OCI-LY3 (cell line): Measurements from ENCODE around the gene SSR1.

Experiments used
- H2AFZ ChIP-seq: fragments of 200-600, 300-600 bp; shearing (Covaris generic); 2 replicates; pipeline ENCODE4 v1.6.0; 2014; ENCODE audit warnings: antibody characterized with exemption, low read depth, low read length
- H3K27ac ChIP-seq: fragments of 200-600, 300-600 bp; sonication (generic); 2 replicates; pipeline ENCODE4 v1.5.1; 2014; ENCODE audit warnings: mild to moderate bottlenecking, low read length, moderate library complexity, mixed read lengths
- H3K27me3 ChIP-seq: fragments of 200-600, 300-600 bp; sonication (generic); 2 replicates; pipeline ENCODE4 v1.6.1; 2014; ENCODE audit warnings: low read depth, low read length, mixed read lengths
- H3K36me3 ChIP-seq: fragments of 200-600, 300-600 bp; sonication (generic); replicated peaks from 2 replicates; pipeline ENCODE3; 2014; ENCODE audit warnings: low read depth, low read length, mixed read lengths
- H3K4me1 ChIP-seq: fragments of 300-600, 200-600 bp; sonication (generic); 2 replicates; pipeline ENCODE4 v1.6.1; 2014; ENCODE audit warnings: low read length, mixed read lengths
- H3K4me2 ChIP-seq: fragments of 200-600, 300-600 bp; sonication (generic); 2 replicates; pipeline ENCODE4 v1.6.1; 2014; ENCODE audit warnings: low read length, mixed read lengths
- H3K4me3 ChIP-seq: fragments of 300-600, 200-600 bp; sonication (generic); 2 replicates; pipeline ENCODE4 v1.5.1; 2014; ENCODE audit warnings: antibody characterized with exemption, mild to moderate bottlenecking, low read length, moderate library complexity
- H3K79me2 ChIP-seq: fragments of 300-600, 200-600 bp; shearing (Covaris generic); 2 replicates; pipeline ENCODE4 v1.6.1; 2014; ENCODE audit warnings: mild to moderate bottlenecking, low read length, mixed read lengths
- H3K9ac ChIP-seq: fragments of 300-600, 200-600 bp; shearing (Covaris generic); 2 replicates; pipeline ENCODE4 v1.6.0; 2014; ENCODE audit warnings: mild to moderate bottlenecking, low read length, moderate library complexity
- H3K9me3 ChIP-seq: fragments of 200-600, 300-600 bp; shearing (Covaris generic); 2 replicates; pipeline ENCODE4 v1.6.1; 2014; ENCODE audit warnings: low read length, mixed read lengths; ENCODE audit not compliant: insufficient read depth
- H4K20me1 ChIP-seq: fragments of 200-600, 300-600 bp; sonication (generic); 2 replicates; pipeline ENCODE4 v1.6.1; 2016; ENCODE audit warnings: low read length, mixed read lengths; ENCODE audit not compliant: insufficient read depth
- EZH2phosphoT487 ChIP-seq: fragments of 200-600 bp; shearing (Covaris generic); IDR thresholded peaks from 2 replicates; pipeline ENCODE4 v1.6.1; 2018; ENCODE audit warnings: antibody characterized with exemption, mixed run types, low read depth
- TF ChIP-seq, protein P1 (sequence below): fragments of 200-600, 300-600 bp; sonication (generic); IDR thresholded peaks from 2 replicates; pipeline ENCODE4 v1.5.1; 2014; ENCODE audit warnings: antibody characterized with exemption, low read length, low read depth

Gene SSR1

DNA sequence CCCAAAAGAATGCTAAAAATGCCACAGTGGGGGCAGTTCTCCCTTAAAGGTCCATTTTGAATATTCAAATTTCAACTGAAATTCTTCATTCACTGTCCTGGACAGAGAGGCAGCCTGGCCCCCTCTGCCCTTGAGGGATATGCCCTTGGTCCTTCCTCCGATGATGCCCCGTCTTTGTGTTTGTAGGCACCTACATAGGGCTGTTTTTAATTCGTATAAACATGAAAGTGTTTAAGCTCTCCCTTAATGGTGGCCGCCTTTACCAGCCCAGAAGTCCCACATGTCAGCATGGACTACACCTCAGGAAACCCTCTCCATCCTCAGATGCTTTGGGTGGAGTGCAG lies 70.2 kb downstream of the SSR1 start:
- Histone ChIP-seq H3K79me2 (no peaks in the 10 kb centered on the region), H3K9me3 (no peaks in the 10 kb centered on the region), H2AFZ (no peak overlapping the region), H3K9ac (no peak overlapping the region), H3K4me1 (peaks cover 34% of the 10 kb centered on the region), H3K36me3 (peaks cover 3% of the 10 kb centered on the region), H3K4me2 (no peak overlapping the region), H3K4me3 (no peak overlapping the region), H3K27ac (no peak overlapping the region), H4K20me1 (peaks cover 17% of the 10 kb centered on the region; the same call in 1 of the 2 replicates), H3K27me3 (no peaks in the 10 kb centered on the region)
- TF ChIP-seq, protein P1, sequence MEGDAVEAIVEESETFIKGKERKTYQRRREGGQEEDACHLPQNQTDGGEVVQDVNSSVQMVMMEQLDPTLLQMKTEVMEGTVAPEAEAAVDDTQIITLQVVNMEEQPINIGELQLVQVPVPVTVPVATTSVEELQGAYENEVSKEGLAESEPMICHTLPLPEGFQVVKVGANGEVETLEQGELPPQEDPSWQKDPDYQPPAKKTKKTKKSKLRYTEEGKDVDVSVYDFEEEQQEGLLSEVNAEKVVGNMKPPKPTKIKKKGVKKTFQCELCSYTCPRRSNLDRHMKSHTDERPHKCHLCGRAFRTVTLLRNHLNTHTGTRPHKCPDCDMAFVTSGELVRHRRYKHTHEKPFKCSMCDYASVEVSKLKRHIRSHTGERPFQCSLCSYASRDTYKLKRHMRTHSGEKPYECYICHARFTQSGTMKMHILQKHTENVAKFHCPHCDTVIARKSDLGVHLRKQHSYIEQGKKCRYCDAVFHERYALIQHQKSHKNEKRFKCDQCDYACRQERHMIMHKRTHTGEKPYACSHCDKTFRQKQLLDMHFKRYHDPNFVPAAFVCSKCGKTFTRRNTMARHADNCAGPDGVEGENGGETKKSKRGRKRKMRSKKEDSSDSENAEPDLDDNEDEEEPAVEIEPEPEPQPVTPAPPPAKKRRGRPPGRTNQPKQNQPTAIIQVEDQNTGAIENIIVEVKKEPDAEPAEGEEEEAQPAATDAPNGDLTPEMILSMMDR: no peak
- TF ChIP-seq EZH2phosphoT487: no peak

DNA sequence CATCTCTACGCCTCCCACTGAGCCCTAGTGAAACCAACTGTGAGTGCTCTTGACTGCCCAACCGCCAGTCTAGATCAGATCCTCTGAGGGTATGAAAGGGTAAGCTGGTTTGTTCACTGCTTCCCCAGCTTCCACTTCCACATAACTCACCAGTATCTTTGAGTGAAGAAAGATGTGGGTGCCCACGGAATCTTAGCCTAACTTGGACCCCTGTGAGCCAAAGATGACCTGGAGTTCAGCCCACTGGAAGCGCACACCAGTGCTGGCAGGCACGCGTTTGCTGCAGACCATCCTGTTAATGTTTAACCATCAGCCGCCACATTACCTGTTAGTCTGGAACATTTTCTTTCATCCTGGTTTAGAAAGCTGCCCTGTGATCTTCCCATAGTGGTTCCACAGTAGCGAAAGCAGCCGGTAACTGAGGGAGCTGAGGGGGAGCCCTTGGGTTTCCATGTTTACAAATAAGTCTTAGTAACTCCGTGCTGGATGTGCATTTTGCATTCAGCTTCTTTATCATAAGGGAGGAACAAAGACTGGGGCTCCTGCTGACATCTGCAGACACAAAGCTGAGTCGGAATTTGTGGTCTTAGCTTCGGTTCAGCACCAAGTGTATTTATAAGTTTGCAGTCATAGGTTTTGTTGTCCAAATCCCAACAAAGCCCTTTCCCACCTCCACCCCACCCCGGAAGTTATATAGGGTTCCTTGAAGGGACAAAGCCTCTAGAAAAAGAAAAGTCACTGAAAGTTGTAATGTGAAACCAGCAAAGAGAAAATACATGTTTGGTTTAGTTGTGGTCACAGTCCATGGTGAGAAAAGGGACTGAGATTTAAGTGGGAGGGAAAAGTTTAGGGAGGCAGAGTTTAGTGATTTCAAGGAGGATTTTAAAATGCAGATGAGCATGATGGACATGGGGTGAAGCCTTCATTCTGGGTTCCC lies 71.0 kb downstream of the SSR1 start:
- Histone ChIP-seq H3K79me2 (no peaks in the 10 kb centered on the region), H4K20me1 (peaks cover 17% of the 10 kb centered on the region; the same call in 1 of the 2 replicates), H3K9me3 (no peaks in the 10 kb centered on the region), H2AFZ (no peak overlapping the region), H3K27ac (no peak overlapping the region), H3K27me3 (no peaks in the 10 kb centered on the region), H3K4me3 (peak overlapping the region; percentile 16; the same call in 1 of the 2 replicates), H3K9ac (no peak overlapping the region), H3K36me3 (peaks cover 3% of the 10 kb centered on the region), H3K4me1 (peaks cover 34% of the 10 kb centered on the region), H3K4me2 (peak overlapping the region; percentile 49)
- TF ChIP-seq, protein P1: no peak
- no peak for TF ChIP-seq EZH2phosphoT487

DNA sequence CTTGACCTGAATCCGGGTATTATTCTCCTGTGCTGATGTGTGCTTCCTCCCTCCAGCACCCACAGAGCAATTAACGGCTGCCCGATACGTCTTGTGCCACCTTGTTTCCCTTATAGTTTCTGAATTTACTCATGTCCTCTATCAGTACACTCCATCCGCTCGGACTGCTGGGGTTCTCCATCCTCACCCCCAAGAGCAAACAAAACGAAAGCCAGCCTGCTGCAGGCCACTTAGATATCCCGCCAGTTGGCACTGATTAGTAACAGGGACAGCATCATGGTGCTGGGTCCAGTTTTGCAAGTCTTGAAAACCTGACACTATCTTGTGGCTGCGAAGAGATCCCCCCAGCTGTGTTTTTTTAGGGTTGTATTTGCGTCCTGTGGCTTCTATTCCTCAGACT lies 71.8 kb downstream of the SSR1 start:
- no peak for TF ChIP-seq EZH2phosphoT487
- TF ChIP-seq, protein P1: no peak
- H3K9ac ChIP-seq: no peak overlapping the region

DNA sequence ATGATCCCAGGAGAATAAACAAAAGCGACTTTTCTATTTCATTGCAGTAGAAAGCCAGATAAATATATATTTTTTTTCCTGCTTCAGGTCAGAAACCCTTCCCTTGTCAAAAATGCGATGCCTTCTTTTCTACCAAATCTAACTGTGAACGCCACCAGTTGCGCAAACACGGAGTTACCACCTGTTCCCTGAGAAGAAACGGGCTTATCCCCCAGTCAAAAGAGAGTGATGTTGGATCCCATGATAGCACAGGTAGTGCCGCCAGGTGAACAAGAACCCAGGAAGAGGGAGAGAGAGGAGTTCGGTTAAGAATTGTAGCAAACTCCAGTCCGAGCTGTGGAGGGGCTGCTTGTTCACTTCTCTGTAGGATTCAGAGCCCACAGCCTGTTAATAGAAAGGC lies 72.6 kb downstream of the SSR1 start:
- Histone ChIP-seq H3K4me1 (peaks cover 50% of the 10 kb centered on the region), H3K27me3 (no peaks in the 10 kb centered on the region), H3K27ac (no peak overlapping the region), H3K9ac (no peak overlapping the region), H4K20me1 (peaks cover 21% of the 10 kb centered on the region; the same call in 1 of the 2 replicates), H2AFZ (no peak overlapping the region), H3K9me3 (no peaks in the 10 kb centered on the region), H3K4me3 (no peak overlapping the region), H3K79me2 (no peaks in the 10 kb centered on the region; the same call in 1 of the 2 replicates), H3K36me3 (peaks cover 6% of the 10 kb centered on the region), H3K4me2 (no peak overlapping the region)
- no peak for TF ChIP-seq EZH2phosphoT487
- TF ChIP-seq, protein P1: no peak

More for the DNA sequence above, 71.8 kb downstream of the SSR1 start:
- H3K27ac ChIP-seq: no peak overlapping the region
- peaks cover 17% of the 10 kb centered on the region; the same call in 1 of the 2 replicates for H4K20me1 ChIP-seq
- H3K4me1 ChIP-seq: peaks cover 42% of the 10 kb centered on the region
- H3K4me3 ChIP-seq: no peak overlapping the region
- H3K9me3 ChIP-seq: no peaks in the 10 kb centered on the region
- H3K79me2 ChIP-seq: no peaks in the 10 kb centered on the region
- peaks cover 3% of the 10 kb centered on the region for H3K36me3 ChIP-seq
- H3K27me3 ChIP-seq: no peaks in the 10 kb centered on the region
- no peak overlapping the region for H2AFZ ChIP-seq
- H3K4me2 ChIP-seq: peak overlapping the region; percentile 49
